Erythroblast (primary cell): ENCODE results near the gene S100PBP.

Experiments
- DNase-seq, 2 experiments: peaks; one replicate each; lab custom pipeline; 2025; lab: John Stamatoyannopoulos, UW
- GATA1 ChIP-seq: IDR thresholded peaks from 2 replicates; pipeline ENCODE4 v1.6.1; 2011; ENCODE audit warnings: low read depth, mild to moderate bottlenecking, control low read depth, low read length, moderate library complexity
- POLR2A ChIP-seq: IDR thresholded peaks from 2 replicates; pipeline ENCODE4 v1.6.1; 2011; ENCODE audit warnings: mild to moderate bottlenecking, low read length

S100PBP gene

DNA sequence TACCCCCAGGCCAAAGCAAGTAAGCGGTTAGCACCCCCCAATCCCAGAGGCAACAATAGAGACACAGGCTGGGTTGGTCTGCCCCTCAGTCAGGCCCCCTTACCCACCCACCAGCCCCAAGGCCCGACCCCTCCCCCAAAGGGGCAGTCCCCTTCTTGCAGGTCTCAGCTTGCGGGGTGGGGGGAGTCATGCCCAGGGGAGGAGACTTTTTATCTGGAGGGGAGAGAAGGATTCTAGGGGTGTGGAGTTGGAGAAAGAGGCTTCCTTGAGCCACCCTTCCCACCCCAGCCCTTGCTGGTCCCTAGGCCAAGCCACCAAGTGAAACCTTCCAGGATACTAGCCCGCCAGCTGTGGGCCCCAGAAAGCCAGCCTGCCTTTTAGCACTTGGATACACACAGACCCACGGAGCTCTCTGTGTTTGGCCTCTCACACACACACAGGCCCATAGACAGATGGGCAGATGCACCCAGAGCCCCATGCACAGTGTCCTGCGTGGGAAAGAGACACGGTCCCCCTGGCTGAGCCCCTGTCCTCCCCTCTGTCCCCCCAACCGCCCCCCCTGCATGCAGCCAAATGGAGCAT lies 76.7 kb downstream of the S100PBP start:
- no peak for TF ChIP-seq POLR2A
- TF ChIP-seq GATA1, result no peak
- no peak for DNase-seq

DNA sequence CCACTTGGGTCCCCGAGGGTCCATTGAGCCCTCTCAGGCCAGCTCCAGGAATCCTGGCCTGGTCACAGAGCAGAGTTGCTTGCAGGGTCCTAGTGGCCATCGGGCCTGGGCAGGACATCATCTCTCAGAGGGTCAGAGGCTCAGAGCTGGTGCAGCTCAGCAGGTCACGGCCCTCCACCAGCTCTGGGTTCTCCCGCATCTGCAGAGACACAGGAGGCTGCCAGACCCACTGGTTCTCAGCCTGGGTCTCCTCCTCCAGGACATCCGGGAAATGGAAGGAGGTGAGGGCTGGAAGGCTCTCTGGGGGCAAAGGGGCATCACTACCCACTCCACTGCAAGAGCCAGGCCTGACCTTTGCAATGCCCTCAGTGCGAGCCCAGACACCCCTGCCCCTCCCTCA lies 77.2 kb downstream of the S100PBP start:
- TF ChIP-seq GATA1, result no peak
- TF ChIP-seq POLR2A, result no peak

DNA sequence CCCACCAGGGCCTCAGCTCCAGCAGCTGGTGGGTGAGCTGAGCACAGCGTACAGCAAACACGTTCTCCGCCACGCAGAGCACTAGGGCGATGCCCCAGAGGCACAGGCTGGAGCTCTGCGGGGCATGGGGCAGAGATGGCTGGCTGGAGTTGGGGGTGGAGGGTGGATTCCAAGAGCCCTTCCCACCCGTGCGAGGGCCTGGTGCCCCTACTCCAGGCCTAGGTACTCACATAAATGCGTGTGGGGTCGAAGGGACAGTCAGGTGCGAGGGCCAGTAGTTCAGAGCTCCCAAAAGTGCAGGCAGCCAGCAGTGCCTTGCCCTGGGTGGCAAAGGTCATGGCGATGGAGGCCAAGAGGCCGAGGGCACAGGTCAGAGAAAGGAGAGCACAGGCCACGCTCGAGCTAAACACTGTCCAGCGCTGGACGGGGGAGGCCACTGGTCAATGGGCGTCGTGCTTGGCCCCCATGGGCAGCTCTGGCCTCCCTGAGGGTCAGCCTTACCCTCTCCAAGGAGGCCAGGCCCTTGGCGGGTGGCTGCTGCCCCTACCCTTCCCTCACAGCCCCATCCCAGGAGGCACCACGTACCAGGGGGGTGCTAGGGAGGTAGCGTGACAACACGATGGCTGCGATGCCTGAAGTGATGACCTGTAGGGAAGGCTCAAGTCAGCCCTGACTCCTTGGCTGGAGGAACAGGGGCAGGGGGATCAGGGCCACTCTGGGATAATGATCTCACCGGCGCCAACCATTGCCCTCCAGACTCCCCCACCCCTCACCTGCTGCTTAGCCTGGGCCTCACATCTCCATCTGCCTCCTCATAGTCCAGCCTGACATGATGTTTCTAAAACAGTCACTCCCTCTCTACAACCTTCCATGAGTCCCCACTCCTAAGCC lies 78.1 kb downstream of the S100PBP start:
- no peak for DNase-seq
- TF ChIP-seq POLR2A, result no peak
- TF ChIP-seq GATA1, result no peak

More for the DNA sequence above, 77.2 kb downstream of the S100PBP start:
- no peak for DNase-seq

DNA sequence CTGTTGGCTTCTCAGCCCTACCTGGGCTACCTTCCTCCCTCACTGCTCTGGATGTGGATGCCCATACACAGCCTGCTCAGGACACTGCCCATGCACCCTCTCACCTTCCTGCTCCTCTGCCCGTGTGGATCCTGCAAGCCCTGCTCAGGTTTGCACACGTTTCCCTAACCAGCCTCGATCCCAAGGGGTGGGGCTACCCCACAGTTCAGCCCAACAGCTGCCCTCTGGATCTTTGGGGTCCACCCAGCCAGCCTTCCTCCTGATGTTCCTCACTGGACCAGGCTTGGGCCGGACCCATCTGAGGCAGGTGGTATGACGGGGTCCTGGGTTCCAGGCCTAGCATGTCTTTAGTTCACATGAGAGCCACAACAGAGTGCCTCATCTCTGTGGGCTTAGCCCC lies 79.0 kb downstream of the S100PBP start:
- TF ChIP-seq GATA1 (no peak), POLR2A (no peak)
- DNase-seq, result no peak

DNA sequence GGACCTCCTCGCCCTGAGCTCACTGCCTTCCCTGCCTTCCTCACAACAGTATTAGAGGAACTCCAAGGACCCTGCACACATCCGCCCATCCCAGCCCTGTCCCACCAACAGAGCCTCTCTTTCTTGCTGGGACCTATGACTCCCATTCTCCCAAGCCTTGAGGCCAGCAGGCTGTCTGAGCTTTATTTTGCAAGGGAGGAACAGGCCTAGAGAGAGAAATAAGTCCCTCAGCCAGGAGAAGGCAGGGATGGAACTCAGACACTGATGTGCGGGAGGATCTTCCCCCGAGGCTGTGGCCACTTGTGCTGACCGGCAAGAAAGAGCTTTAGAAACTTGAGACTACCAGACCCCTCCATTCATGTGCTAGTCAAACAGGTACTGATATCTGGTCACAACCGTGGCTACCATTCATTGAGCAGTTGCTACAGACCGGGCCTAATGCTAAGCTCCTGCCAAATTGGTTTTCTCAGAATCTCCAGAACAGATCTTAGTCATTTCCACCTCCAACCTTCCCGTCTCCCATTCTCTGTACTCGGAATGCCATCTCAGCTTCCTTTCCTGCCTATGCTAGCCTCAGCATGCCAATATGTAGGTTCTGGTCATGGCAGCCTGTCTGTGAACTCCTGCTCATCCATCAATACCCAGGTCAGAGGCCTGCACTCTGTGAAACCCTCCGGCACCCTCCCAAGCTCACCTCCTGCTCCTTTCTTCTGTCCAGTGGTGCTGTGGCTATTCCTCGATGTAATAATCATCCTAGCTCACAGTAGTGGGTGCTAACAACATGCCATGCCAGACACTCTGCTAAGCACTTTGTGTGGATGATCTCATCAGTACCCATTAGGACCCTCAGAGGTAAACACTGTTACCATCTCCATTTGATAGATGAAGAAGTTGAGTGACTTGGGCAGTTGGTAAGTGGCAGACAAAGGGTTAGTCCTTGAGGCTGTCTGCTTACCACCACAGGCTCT lies 79.9 kb downstream of the S100PBP start:
- DNase-seq, result no peak
- TF ChIP-seq GATA1 (no peak), POLR2A (no peak)

DNA sequence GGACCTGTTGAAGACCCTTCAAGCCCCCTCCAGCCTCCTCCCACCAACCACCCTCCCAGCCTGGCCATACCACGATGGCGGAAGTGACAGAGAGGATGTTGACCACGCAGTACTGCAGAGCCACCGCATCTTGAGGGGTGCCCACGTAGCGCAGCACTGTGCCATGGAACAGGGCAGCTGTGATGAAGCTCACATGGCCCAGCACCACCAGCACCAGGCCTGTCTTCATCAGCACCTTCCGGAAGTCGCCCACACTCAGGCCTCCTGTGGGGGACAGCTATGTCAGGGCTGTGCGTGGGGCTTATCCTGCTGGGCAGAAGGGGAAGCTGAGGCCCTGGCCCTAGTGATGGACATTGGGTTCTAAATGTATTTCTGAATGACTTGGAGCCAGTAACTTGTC lies 80.6 kb downstream of the S100PBP start:
- DNase-seq, result no peak
- TF ChIP-seq GATA1, result no peak
- no peak for TF ChIP-seq POLR2A

DNA sequence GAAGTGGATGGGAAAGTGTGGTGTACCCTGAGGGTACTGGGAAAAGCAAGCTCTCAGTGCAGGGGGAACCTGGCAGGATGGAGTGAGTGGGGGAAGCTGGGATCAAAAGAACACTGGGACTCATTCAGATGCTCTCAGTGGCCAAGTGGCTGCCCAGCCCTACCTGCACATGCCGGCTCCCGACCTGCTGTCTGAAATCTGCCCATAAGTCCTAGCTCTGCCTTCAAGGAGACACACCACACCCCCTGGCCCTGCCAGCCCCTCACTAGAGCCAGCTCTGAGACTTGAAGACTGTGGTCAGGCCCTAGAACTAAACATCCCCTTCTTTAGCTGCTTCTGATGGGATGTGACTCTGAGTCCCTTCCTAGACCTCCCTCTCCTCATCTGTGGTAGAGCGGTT lies 81.5 kb downstream of the S100PBP start:
- TF ChIP-seq GATA1, result no peak
- TF ChIP-seq POLR2A, result no peak
- no peak for DNase-seq

DNA sequence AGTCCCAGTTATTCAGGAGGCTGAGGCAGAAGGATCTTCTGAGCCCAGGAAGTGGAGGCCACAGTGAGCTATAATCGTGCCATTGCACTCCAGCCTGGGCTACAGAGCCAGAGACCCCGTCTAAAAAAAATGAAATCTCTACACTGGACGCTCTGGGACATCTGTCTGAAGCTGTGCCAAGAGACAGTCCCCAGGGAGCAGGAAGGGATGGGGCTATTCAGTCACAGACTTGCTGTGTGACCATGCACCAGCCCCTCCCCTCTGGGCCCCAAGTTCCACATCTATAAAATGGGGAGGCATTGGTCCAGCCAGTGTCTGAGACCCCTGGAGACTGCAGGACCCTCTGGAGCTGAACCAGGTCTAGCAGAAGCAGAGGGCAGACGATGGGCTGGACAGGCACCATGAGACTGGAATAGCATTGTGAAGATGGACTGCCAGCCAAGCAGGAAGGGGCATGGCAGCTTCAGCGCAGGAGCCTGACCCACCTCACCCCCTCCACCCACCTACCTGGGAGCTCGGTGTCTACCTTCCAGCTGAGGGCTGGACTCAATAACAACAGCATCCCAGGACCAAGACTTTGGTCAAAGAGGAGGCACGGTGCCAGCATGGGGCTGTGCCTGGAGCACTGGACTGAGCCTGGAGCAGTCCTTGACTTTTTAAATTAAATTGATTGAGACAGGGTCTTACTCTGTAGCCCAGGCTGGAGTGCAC lies 82.3 kb downstream of the S100PBP start:
- DNase-seq, result no peak
- TF ChIP-seq POLR2A, result no peak
- TF ChIP-seq GATA1, result no peak

DNA sequence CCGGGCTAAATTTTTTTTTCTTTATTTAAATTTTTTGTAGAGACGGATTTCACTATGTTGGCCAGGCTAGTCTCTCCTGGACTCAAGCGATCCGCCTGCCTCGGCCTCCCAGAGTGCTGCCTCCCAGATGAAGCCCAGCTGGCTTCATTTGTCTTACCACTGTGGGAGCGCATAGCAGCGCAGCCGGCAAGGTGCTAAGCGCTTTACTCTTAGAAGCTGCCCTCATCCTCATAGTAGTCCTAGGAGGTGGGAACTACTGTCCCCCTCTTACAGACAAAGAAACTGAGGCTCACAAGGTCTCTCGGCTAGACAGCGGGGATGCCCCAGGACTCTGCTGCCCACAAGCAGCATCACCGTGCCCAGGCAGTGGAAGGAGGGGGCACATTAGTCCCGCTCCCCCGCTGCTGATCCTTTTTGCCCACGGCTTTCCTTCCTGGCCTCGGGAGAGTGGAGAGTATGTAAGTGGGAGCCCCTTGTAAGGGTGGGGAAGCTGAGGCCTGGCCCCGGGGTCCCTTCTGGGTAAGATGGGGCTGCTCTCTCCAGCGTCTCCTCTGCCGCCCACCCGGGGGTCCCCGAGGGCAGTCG lies 83.0 kb downstream of the S100PBP start:
- DNase-seq, result no peak
- TF ChIP-seq POLR2A, result no peak
- TF ChIP-seq GATA1, result no peak

DNA sequence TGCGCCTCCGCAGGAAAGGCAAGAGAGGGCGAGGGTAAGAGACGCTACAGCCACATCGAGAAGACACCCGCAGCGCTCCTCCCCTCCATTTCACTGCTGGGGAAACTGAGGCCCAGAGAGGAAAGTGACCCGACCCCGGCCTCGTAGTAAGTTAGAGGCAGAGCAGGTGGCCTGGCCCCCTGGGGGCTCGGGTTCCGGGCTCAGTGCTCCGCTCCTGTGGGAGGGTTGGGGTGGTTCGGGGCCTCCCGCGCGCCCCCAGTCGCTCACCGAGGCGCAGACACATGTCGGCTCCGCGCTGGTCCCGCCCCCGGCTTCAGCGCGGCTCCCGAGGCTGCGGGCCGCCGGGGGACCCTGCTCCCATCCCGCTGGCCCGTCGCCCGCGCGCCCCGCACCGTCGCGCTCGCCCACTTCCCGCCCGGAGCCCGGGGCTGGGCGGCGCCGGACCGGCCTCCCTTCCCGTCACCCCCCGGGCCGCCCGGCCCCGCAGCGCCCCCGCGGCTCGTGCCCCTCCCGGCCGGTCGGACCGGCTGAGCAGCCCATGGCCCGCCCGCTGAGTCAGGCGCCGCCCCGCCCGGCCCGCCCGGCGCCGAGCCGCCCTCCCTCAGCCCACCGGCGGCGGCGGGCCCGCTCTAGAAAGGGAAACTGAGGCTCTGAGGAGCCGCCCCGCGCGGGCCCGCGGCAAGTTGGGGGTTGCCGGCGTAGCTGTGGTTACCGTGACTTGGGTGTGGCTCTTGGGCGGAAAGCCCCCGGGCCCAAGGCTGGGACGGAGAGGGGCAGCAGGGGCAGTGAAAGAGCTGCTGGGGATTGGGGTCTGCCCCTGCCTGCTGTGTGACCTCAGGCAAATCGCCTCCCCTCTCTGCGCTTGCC lies 83.7 kb downstream of the S100PBP start, which contains the start of gene TMEM54:
Gene TMEM54, minus strand, starts transcription at position 434 of the 867 bp plus-strand sequence. Its CDS starts 151 bp downstream, at position 283.
- TF ChIP-seq GATA1 (no peak), POLR2A (no peak)
- DNase-seq, result peak in 1 of 2 experiments; percentile 39

DNA sequence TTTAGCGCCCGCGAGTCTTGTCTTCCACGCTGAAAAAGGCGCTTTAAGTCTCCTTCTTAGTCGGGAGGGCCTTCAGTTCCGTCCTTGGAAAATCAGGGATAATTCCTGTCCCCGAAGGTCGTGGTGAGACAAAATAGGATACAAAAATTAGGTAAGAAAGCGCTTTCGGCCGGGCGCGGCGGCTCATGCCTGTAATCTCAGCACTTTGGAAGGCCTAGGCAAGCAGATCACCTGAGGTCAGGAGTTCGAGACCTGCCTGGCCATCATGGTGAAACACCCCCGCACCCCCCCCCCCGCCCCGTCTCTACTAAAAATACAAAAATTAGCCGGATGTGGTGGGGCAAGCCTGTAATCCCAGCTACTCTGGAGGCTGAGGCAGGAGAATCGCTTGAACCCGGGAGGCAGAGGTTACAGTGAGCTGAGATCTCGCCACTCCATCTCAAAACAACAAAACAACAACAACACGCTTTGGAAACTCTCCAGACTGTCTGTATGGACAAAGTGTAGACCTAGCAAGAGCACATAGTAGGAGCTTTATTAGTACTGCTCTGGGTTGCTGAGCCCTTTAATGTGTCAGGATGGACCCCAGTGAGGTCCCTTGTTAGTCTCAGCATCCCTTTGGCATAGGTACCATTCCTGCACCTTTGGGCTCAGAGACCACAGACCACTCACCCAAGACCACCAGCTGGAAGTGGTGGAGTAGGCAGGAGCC lies 84.5 kb downstream of the S100PBP start:
- TF ChIP-seq POLR2A, result no peak
- no peak for TF ChIP-seq GATA1
- no peak for DNase-seq

DNA sequence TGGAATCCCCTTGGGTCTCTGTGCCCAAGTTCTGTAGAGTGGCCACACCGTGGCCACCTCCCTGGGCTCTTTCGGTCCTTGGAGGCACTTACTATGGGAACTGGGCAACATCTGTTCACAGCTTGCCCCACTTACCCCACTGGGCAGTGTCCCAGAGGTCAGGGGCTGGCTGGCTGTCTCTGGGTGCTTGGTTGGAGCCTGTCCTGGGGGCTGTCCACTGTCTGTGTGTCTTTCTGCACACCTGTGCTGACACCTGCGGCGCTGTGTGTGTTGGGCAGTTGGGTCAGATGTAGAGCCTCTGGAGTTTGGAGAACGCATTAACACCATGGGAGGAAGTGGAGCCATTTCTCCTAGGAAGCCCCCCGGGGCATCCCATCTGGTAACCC lies 85.1 kb downstream of the S100PBP start:
- no peak for TF ChIP-seq POLR2A
- TF ChIP-seq GATA1, result no peak
- DNase-seq, result no peak
